Endothelial cell of umbilical vein (primary cell): ENCODE measurements around the gene APOC4.

Source experiments
- CTCF ChIP-seq, 2 donors: IDR thresholded peaks; 1 replicate in 1 of 2; 2 replicates in 1 of 2; pipeline ENCODE4 v1.5.1; 2011; ENCODE audit warnings: low read length in 2 of 2, mild to moderate bottlenecking in 2 of 2, moderate library complexity in 2 of 2, control low read depth in 1 of 2, inconsistent platforms in 1 of 2, low read depth in 1 of 2; ENCODE audit not compliant: insufficient read depth in 1 of 2; ENCODE audit errors: extremely low read depth in 1 of 2
- EZH2 ChIP-seq: IDR thresholded peaks from 2 replicates; pipeline ENCODE4 v1.6.1; 2012; ENCODE audit warnings: borderline replicate concordance, low read depth, mild to moderate bottlenecking, moderate library complexity, low read length, inconsistent platforms; ENCODE audit not compliant: severe bottlenecking
- GATA2 ChIP-seq: IDR thresholded peaks from 2 replicates; pipeline ENCODE4 v1.7.0; 2011; ENCODE audit warnings: low read depth, mild to moderate bottlenecking, moderate library complexity, mixed read lengths, low read length; ENCODE audit not compliant: insufficient read length, insufficient read depth
- MAX ChIP-seq: IDR thresholded peaks from 2 replicates; pipeline ENCODE4 v1.6.1; 2011; ENCODE audit not compliant: insufficient read depth, insufficient read length
- MYC ChIP-seq: IDR thresholded peaks from one replicate; pipeline ENCODE4 v1.6.1; 2011; ENCODE audit warnings: mild to moderate bottlenecking, low read depth, low read length
- POLR2A ChIP-seq: IDR thresholded peaks from 2 replicates; pipeline ENCODE4 v1.6.1; 2012; ENCODE audit warnings: low read depth, mild to moderate bottlenecking, control low read depth, low read length
- POLR2AphosphoS5 ChIP-seq: IDR thresholded peaks from 2 replicates; pipeline ENCODE4 v1.6.1; 2012; ENCODE audit warnings: low read depth, mild to moderate bottlenecking, control low read depth, low read length, moderate library complexity; ENCODE audit not compliant: insufficient read depth

GRCh38 chr19:44908074-44908835 lies 33.8 kb upstream of the APOC4 start:
- TF ChIP-seq MYC, result no peak
- TF ChIP-seq CTCF (IDR thresholded peaks at IDR 0.05; ENCODE audit: extremely low read depth in 1 of 2, insufficient read depth in 1 of 2, low read depth in 1 of 2, low read length in 2 of 2), result no peak
- TF ChIP-seq EZH2, result no peak
- TF ChIP-seq POLR2AphosphoS5, result no peak
- no peak for TF ChIP-seq POLR2A
- TF ChIP-seq GATA2, result no peak
- no peak for TF ChIP-seq MAX
